Mammary epithelial cell (primary cell): ENCODE measurements around the gene COMMD3.

Source experiments
- CTCF ChIP-seq, 2 donors: IDR thresholded peaks in 1 of 2; conservative IDR thresholded peaks in 1 of 2; 2 replicates each; pipeline ENCODE4 v1.5.1; 2011 to 2012; ENCODE audit warnings: inconsistent platforms in 2 of 2, low read length in 2 of 2, mild to moderate bottlenecking in 2 of 2, control low read depth in 1 of 2, low read depth in 1 of 2; ENCODE audit not compliant: insufficient read depth in 1 of 2; ENCODE audit errors: extremely low read depth in 1 of 2
- EZH2 ChIP-seq: IDR thresholded peaks from 2 replicates; pipeline ENCODE4 v1.6.1; 2012; ENCODE audit warnings: low read length, inconsistent platforms, borderline replicate concordance

GRCh38 chr10:22308390-22308789 lies 7.8 kb upstream of the COMMD3 start:
- TF ChIP-seq CTCF (conservative IDR thresholded peaks at IDR 0.05 in 1 of 2, IDR thresholded peaks at IDR 0.05 in 1 of 2; ENCODE audit: extremely low read depth in 1 of 2, insufficient read depth in 1 of 2, low read depth in 1 of 2, low read length in 2 of 2) (no peak), EZH2 (no peak)
